ENCODE measurements around the gene NDC1. TPM values are rescaled to one million over a fixed set of nuclear protein-coding genes. Genes with fewer than 3 reads are reported as not detected.

NDC1 gene
- total and polyA plus RNA-seq, 7 experiments from 2014 or later, result 6.9 to 20.2 (median 10.8) TPM

Other genes with a start within 250 kb of the NDC1 start
- gene GLIS1, start 99.1 kb downstream of the NDC1 start, total RNA-seq, result not detected
- gene GLIS1, start 99.1 kb downstream of the NDC1 start, polyA plus RNA-seq, result not detected
- 10 to 100 TPM; 10.5 to 18.0 (median 16.3) TPM for gene YIPF1, start 51.5 kb upstream of the NDC1 start, total RNA-seq
- gene YIPF1, start 51.5 kb upstream of the NDC1 start, polyA plus RNA-seq, result 10 to 100 TPM; 20.6 to 27.4 TPM
- not detected for gene DIO1, start 55.9 kb upstream of the NDC1 start, total RNA-seq
- not detected for gene DIO1, start 55.9 kb upstream of the NDC1 start, polyA plus RNA-seq
- gene IFT25, start 107.4 kb upstream of the NDC1 start, total RNA-seq, result 10 to 100 TPM; 17.5 to 59.9 (median 41.3) TPM
- 10 to 100 TPM; 38.0 to 53.7 TPM for gene IFT25, start 107.4 kb upstream of the NDC1 start, polyA plus RNA-seq
- gene LRRC42, start 108.1 kb upstream of the NDC1 start, total RNA-seq, result 10 to 100 TPM in 1 of 5 experiments, 1 to 10 TPM in 4; 6.2 to 20.3 (median 7.8) TPM
- gene LRRC42, start 108.1 kb upstream of the NDC1 start, polyA plus RNA-seq, result 10 to 100 TPM in 1 of 2 donors, 1 to 10 TPM in 1; 7.7 to 13.8 TPM
- not detected for gene LDLRAD1, start 179.9 kb upstream of the NDC1 start, total RNA-seq
- gene LDLRAD1, start 179.9 kb upstream of the NDC1 start, polyA plus RNA-seq, result not detected
- gene TMEM59, start 214.9 kb upstream of the NDC1 start, total RNA-seq, result 100 to 1,000 TPM; 127 to 197 (median 183) TPM
- gene TMEM59, start 214.9 kb upstream of the NDC1 start, polyA plus RNA-seq, result 100 to 1,000 TPM; 403 to 545 TPM
- gene TCEANC2, start 215.3 kb upstream of the NDC1 start, total RNA-seq, result 10 to 100 TPM in 3 of 5 experiments, 1 to 10 TPM in 2; 6.3 to 15.1 (median 12.2) TPM
- gene TCEANC2, start 215.3 kb upstream of the NDC1 start, polyA plus RNA-seq, result 1 to 10 TPM; 7.7 to 9.3 TPM

Data from naive thymus-derived CD4-positive, alpha-beta T cell (primary cell).